Measurements from ENCODE around the gene LYPD6B.

GRCh38 chr2:149224543-149224942 is 186.0 kb downstream of the LYPD6B start:
- TF ChIP-seq, protein P1, sequence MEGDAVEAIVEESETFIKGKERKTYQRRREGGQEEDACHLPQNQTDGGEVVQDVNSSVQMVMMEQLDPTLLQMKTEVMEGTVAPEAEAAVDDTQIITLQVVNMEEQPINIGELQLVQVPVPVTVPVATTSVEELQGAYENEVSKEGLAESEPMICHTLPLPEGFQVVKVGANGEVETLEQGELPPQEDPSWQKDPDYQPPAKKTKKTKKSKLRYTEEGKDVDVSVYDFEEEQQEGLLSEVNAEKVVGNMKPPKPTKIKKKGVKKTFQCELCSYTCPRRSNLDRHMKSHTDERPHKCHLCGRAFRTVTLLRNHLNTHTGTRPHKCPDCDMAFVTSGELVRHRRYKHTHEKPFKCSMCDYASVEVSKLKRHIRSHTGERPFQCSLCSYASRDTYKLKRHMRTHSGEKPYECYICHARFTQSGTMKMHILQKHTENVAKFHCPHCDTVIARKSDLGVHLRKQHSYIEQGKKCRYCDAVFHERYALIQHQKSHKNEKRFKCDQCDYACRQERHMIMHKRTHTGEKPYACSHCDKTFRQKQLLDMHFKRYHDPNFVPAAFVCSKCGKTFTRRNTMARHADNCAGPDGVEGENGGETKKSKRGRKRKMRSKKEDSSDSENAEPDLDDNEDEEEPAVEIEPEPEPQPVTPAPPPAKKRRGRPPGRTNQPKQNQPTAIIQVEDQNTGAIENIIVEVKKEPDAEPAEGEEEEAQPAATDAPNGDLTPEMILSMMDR (IDR thresholded peaks at IDR 0.05), result no peak
- no peak for TF ChIP-seq POLR2A (IDR thresholded peaks at IDR 0.05)

All from lower leg skin (tissue), 3 donors.